Caki2 (cell line): ENCODE measurements around the gene ADAMTSL5. TPM values are rescaled to one million over a fixed set of nuclear protein-coding genes. Genes with fewer than 3 reads are reported as not detected.
"Not testable (repeated sequence)": the region's sequence is repeated elsewhere in the genome, so short reads cannot be mapped to it uniquely, and the experiment has no call there.

ENCODE experiments used
- DNase-seq: peaks from one replicate; pipeline ENCODE4 v3.0.0-alpha.2; 2015; ENCODE audit warnings: low read depth
- in situ Hi-C: cut with HindIII; loops from 2 replicates; pipeline ENCODE4 v1.10.0; 2016; ENCODE audit warnings: low sequenced_read_pairs, low pct_unique_long_range_greater_than_20kb, mixed read lengths
- total RNA-seq: library from RNA; depleted of rRNA; stranded (reverse); fragments of >200 nt; shearing (Covaris generic); gene quantifications from 2 replicates; pipeline ENCODE4 v1.2.3, GENCODE V29; 2014; ENCODE audit warnings: low replicate concordance

Gene ADAMTSL5
- total RNA-seq, 1 experiment from 2014 or later = not detected

DNA sequence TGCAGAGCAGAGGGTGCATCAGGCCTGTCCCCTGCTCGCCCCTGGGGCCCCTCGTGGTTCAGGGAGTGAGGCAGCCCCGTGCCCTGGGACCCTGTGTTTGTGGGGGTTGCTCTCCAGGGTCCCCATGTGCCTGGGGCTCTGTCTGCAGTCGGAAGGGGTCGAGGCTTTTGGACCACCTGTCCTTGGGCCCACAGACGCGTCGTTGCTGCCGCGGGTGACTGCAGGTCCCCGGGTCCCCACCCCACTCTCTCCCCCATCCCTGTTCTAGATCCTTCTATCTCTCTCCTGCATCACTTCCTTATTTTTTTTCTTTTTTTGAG is 24.6 kb downstream of the ADAMTSL5 start:
- DNase-seq = no peak
- in situ Hi-C loops = no loop called here

DNA sequence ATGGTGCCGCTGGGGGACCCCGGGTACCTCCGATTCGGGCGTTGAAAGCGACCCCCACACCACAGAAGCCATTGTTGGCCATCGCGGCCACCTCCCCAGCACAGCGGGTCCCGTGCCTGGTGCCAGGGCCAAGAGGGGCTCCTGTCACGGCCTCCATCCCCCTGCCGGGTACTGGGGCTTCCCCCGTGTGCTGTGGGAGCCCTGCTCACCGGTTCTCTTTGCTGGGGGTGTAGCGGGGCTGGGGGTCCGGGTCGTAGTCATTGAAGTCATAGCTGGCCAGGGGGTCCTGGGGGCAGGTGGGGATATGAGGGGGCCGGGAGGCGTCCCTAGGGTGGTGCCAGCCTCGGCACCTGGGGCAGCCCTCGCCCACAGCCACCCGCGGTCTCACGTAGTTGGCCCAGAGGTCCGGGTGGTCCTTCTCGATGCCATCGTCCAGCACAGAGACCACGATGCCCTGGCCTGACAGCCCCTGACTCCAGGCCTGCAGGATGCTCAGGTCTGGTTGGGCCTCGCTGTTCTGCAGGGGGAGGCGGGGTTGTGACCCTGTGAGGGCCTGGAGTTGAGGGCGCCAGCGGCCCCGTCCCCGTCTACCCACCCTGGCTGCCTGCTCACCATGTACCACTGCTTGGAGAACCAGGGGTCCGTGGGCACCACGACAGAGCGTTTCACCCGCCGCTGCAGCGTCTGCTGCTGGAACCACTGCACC is 25.1 kb downstream of the ADAMTSL5 start:
- DNase-seq = no peak

DNA sequence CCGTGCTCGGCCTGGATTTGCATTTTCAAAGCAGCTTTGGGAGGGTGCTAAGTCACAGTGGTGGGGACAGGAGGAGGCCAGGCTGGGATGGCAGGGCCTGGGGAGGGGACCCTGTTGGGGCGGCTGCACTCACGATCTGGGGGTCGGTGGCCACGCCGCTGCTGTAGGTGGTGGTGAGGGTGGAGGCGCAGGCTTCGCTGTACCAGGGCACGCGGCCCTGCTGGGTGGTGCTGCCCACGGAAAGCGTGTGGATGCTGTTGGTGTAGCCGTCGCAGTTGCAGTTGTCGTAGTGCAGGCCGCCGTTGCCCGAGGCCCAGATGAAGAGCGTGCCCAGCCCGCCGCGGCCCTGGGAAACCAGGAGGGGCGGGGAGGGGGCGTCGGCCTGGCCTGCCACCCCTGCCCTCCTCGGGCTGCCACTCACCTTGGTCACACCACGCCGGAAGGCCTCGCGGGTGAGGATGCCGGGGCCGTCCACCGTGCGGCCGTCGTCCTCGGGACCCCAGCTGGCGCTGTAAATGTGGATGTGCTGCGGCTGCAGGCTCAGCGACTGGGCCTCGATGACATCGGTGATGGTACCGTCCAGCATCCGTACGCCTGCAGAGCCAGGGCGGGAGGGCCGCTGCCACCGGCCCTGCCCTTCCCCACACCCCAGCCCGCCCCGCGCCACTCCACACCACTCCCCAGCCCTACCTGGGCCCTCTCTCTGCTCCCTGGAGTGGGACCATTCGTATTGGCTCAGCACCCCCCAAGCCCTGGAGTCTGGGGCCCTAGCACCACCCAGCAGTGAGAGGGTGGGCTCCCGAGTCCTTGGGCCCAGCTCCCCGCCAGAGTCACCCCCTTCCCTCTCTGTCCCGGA is 25.9 kb downstream of the ADAMTSL5 start:
- in situ Hi-C loops = no loop called here

More for the DNA sequence above, 25.1 kb downstream of the ADAMTSL5 start:
- in situ Hi-C loops = no loop called here

DNA sequence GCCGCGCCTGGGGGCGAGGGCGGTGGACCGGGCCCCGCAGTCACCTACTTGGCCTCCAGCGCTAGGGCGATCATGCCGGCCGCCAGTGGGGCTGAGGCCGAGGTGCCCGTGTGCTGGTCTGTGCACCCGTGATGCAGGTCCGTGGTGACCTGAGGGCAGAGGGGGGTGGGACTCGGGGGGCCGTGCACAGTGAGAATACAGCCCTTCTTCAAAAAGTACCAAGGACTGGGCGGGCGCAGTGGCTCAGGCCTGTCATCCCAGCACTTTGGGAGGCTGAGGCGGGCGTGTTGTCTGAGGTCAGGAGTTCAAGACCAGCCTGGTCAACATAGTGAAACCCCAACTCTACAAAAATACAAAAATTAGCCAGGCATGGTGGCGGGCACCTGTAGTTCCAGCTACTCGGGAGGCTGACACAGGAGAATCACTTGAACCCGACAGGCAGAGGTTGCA is 28.8 kb downstream of the ADAMTSL5 start:
- in situ Hi-C loops = no loop called here
- DNase-seq = no peak

More for the DNA sequence above, 25.9 kb downstream of the ADAMTSL5 start:
- no peak for DNase-seq

DNA sequence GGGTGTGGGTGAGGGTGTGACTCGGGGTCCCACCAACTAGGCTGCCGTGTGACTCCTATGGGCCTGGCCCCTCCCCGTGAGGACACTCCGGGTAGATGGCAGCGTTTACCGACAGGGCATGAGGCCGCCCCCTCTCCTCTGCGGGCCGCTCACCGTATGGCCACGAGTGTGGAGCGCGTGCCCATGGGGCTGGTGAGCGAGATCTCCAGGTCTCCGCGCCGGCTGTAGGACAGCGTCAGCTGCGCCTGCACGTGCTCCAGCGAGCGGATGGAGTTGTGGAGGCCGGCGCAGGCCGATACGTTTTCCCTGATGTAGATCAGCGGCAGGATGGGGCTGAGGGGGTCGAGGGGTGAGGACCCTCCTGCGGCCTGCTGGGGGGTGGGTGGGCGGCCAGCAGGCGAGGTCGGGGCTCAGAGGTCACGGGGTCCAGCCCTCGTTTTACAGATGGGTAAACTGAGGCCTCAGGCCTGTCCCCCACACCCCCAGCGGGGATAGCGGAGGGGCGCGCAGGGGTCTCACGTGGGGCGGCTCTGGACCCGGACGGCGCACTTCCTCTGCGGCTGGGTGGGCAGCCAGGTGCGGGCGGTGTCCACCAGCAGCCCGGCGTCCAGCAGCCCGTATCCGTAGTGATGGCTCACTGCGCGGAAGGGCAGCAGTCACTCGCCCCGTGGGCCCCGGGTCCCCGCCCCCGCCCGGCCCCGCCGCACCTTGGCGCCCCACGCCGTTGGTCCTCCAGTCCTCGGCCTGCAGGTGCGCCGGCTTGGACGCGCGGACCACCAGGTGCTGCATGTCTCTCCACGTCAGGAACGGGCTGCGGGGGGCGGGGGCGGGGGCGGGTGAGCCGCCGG is 29.5 kb downstream of the ADAMTSL5 start:
- in situ Hi-C loops = no loop called here
- no peak for DNase-seq

DNA sequence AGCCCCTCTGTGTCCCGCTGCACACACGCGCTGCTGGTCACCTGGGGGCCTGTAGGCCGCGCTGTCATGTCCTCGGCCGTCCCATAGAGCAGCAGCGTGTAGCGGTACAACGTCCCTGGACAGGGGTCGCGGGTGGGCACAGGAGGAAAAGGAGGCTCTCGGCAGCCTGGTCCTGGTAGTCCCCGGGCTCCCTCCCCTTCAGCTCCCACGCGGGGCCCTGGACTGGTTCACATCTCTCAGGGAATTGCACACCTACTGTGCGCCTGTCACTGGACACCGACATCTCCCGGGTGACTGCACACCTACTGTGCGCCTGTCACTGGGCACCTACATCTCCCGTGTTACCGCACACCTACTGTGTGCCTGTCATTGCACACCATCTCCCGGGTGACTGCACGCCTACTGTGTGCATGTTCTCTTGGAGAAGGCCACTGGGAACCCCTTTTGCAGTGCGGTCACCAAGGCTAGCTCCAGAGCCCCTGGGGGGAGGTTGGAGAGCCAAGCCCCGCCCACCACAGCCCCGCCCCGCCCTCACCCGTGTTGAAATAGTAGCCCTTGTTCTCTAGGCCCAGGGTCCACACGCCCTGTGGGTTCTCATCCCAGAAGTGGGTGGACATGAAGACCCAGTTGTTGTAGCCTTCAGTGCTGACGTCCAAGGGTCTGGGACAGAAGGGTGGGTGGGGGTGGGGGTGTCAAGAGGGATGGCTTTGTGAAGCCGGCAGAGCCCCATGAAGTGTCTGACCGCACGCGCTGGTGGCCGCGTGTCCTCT is 30.3 kb downstream of the ADAMTSL5 start:
- in situ Hi-C loops = no loop called here
- DNase-seq = no peak

DNA sequence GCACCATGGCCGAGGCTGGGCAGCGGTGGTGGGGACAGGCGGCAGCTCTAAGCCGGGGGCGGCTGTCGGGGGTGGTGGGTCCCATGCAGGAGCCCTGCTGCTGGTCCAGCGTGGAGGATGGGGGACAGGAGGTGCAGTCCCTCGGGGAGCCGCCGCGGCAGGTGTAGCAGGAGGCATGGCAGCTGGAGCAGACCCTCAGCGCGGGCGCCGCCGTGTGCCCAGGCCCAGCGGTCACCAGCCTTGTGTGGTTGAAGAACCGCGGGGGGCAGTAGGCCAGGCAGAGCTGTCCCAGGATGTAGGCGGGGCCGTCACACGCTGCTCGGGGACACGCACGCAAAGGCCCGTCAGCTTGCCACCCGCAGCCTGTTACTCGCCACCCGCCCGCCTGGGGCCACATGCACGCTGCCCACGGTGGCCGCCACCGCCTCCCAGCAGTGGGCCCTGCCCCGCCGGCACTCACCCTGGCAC is 30.9 kb downstream of the ADAMTSL5 start:
- in situ Hi-C loops = no loop called here
- DNase-seq = no peak

DNA sequence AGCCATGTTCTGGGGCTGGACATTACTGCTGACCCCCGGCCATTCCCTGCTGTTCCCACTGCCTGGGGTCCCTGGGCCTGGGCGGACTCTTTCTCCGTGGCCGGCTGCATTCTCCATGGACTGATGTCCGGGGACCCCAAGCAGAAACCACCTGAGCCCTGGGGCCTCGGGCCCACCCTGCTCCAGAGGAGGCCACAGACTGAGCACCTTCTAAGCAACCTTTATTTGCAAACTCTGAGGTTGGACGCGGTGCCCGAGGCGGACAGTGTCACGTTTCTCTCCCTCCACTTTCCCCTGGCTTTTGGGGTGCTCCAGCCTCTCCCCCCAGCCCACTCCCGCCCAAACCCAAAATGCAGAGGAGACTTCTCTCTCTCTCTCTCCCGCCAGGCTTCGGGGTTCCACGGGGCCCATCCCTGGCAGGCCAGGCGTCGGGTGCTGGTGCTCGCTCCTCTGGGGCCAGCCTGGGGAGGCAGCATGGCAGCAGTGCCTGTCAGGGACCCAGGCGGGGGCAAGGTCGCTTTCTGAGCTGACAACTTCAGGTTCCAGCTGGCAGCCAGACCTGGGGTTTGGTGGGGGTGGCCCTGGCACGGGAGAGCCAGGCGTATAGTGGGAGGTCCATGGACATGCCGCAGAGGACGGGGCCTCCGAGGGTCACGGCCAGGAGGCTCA is 31.5 kb downstream of the ADAMTSL5 start:
- DNase-seq = no peak
- in situ Hi-C loops = no loop called here

DNA sequence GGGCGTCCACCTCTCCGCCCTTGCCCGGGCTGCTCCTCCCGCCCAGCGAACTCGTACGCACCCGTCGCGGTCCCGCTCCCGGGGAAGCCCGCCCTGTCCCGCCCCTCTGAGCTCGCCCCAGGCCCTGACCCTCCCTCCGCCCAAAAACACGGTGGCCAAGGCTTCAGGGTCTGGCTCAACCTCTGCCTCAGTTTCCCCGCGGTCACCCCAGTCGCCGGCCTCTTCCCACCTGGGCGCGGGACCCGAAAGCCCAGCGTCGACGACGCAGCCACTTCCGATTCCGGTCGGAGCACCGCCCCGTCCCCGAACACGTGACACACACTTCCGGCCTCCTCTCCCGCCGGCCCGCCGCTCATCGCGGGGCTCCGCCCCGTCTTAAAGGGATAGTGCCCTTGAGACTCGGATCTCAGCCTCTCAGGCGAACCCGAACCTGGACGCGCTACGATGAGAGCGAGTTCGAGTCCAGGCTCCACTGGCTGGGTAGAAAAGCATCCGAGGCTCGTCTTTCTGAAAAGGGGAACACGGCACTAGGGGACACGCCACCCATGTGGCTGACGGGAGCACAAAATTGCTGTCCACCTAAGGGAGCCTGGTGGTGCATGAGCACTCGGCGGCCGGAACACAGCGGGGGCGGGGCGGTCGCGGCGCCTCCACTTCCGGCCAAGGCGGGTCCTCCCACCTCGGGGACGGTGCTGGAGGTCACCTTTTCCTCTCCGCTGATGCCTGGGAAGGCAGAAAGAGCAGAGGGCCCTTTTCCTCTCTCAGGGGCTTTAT is 33.7 kb downstream of the ADAMTSL5 start, which contains the start of gene C19orf25:
Gene C19orf25, minus strand, starts transcription at position 282 of the 774 bp plus-strand sequence. CDS start 312 bp downstream, outside the sequence.
- in situ Hi-C loops = no loop called here
- DNase-seq = peak; percentile 85

DNA sequence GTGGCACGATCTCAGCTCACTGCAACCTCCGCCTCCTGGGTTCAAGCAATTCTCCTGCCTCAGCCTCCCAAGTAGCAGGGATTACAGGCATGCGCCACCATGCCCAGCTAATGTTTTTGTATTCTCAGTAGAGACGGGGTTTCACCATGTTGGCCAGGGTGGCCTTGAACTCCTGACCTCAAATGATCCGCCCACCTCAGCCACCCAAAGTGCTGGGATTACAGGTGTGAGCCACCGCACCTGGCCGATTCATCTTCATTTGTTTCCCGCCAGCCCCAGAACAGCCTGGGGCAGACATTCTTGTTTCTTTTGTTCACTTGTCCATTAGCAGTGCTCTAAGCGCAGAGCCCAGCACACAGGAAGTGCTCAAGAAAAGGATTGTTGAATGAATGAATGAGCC is 35.8 kb downstream of the ADAMTSL5 start:
- DNase-seq, in situ Hi-C loops: not testable (repeated sequence)

DNA sequence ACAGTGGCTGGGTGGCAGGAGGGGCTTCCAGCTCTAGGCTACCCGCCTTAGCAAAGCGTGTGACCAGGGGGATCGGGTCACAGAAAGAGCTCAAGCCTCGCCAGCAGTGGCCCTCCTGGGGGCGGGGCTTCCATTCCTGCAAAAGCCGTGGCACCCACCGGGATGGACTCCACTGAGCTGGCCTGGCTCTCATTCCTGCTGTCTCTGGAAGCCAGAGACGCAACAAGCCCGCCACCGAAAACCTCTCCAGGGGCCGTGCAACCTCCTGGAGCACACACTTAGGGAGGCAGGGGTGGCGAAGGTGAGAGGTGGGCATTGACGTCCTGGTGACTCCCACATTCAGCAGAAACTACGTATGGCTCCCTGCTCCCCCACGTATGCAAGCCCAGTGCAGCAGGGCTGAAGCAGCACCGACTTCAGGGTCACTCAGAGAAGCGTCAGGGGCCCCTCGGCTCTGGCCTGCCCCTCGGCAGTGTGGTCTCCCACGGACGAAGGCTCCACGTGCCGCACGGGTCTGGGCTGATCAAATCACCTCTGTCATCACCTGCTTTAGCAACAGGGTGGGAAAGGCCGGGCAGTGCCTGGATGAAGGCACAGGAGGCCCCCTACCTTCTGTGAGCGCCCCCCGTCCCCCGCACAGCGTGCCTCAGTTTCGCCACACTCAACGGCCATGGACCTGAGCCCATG is 36.9 kb downstream of the ADAMTSL5 start:
- DNase-seq = no peak
- in situ Hi-C loops = no loop called here

DNA sequence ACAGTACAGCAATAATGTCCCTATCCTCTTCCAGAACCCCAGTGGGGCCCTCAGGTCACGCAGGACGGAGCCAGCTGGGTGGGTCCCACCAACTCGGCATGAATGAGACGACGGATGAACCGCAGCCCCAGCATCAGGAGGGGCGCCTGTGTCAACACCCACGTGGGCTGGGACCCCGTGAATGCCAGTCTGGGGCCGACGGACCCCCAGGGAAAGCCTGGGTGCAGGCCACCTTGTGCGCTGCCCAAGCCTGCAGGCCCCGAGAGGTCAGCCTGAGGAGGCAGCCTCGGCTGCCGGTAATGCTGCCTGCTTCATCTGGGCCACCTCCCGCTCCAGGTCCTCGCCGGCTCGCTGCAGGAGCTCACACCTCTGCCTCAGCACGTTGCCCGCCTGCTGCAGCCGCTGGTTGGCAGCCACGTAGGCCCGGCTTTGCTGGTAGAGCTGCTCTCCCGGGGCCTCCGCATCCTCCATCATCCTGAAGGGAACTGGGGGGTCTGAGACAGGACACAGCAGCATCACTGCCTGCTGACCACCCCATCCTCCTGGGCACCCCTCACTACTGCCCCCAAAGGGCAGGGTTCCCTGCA is 38.0 kb downstream of the ADAMTSL5 start:
- no peak for DNase-seq
- in situ Hi-C loops = no loop called here

DNA sequence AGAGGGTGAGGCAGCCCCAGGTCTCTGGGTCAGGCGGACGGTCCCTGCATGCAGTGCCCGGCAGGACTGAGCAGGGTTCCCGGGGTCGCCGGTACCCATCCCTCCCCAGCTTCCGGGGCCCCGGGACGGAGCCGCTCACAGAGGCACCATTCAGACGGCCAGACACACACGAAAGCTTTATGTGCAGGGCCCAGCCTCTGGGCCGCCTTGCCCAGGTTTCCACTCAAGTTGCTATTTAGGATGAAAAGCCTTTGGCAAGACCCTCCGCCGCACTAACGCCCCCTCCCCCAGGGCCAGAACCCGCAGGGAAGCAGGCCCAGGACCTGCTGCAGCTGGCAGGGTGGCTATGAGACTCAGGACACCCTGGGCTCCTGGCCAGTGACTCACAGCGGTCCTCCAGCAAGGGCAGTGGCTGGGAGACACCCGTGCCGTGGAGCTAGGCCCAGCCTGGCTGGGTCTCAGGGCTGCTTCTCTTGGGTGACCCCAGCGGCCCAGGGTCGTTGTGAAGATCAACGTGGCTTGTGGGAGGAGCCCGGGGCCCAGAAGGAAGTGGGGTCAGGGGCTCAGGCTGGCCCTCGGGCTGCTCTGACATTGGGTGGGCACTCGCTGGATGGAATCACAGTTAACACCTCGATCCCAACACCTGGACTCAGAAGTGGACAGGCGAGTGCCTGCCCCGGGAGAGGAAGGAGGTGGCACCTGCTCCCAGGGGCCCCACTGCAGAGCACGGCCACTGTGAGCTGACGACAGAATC is 38.6 kb downstream of the ADAMTSL5 start:
- DNase-seq = no peak
- in situ Hi-C loops = no loop called here

DNA sequence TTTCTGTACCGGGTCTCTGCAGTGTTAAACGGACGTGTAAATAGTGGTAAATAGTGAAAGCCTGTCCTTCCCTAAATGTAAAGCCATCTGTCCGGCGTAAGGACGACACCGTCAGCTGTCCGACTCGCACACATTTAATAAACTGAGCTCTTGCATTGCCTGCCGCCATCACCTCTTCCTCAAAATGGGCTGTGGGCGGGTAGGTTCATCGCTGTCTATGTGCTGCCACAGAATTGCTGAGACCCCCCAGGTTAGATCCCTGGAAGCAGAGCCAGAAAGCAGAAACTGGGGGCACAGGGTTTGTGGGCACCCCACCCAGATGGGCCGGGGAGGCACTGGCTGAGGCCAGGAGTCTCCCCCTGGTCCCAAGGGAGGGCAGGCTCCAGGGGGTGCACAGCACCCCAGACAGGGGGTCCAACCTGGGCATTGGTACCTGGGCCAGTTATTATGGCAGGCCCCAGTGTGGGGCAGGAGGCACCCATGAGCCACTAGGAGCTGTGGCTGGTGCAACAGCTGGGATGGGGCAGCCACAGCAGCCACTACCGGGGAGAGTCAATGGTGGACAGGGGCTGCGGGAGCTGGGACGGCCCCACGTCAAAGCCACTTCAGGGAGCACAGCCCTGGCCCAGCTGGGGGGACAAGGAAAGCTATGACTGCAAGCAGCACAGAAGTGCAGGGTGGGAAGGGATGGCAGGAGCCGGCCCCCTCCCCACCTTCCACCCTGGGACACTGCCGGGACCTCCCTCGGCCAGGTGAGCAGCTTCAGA is 39.6 kb downstream of the ADAMTSL5 start:
- DNase-seq = no peak
- in situ Hi-C loops = no loop called here
